Testis (tissue), 2 donors: ENCODE results near the gene DENND10.

ENCODE experiments used
- CTCF ChIP-seq, 3 experiments: fragments of 450-650 bp in 2 of 3; fragments of 200-600 bp in 1 of 3; sonication (generic) in 1 of 3; IDR thresholded peaks; one replicate each; pipeline ENCODE4 v1.5.1; 2016 to 2019; ENCODE audit warnings: antibody characterized with exemption in 3 of 3, mild to moderate bottlenecking in 2 of 3, moderate library complexity in 1 of 3
- POLR2A ChIP-seq: fragments of 450-650 bp; IDR thresholded peaks from one replicate; pipeline ENCODE4 v1.6.1; 2017; ENCODE audit warnings: antibody characterized with exemption, mild to moderate bottlenecking, moderate library complexity

- TF ChIP-seq POLR2A (no peak), CTCF (IDR thresholded peaks at IDR 0.05) (no peak)
These were observed 45.8 kb downstream of the DENND10 start for GRCh38 chr10:119149729-119150128.
